Vagina (tissue), 2 donors: ENCODE results near the gene CAPZA1.

Experiments
- POLR2AphosphoS5 ChIP-seq, 2 donors: sonication (generic); formaldehyde crosslinking; IDR thresholded peaks; one replicate each; pipeline ENCODE4 v1.9.0; 2017; ENCODE audit warnings: antibody characterized with exemption in 2 of 2, mild to moderate bottlenecking in 2 of 2, low read depth in 1 of 2; ENCODE audit not compliant: insufficient read depth in 1 of 2
- TF ChIP-seq, protein P1 (sequence below), 3 experiments: fragments of 450-650 bp in 2 of 3; fragments of 200-600 bp in 1 of 3; sonication (generic) in 1 of 3; IDR thresholded peaks; one replicate each; pipeline ENCODE4 v1.5.1; 2017 to 2019; ENCODE audit warnings: antibody characterized with exemption in 3 of 3, mild to moderate bottlenecking in 2 of 3, moderate library complexity in 2 of 3

DNA sequence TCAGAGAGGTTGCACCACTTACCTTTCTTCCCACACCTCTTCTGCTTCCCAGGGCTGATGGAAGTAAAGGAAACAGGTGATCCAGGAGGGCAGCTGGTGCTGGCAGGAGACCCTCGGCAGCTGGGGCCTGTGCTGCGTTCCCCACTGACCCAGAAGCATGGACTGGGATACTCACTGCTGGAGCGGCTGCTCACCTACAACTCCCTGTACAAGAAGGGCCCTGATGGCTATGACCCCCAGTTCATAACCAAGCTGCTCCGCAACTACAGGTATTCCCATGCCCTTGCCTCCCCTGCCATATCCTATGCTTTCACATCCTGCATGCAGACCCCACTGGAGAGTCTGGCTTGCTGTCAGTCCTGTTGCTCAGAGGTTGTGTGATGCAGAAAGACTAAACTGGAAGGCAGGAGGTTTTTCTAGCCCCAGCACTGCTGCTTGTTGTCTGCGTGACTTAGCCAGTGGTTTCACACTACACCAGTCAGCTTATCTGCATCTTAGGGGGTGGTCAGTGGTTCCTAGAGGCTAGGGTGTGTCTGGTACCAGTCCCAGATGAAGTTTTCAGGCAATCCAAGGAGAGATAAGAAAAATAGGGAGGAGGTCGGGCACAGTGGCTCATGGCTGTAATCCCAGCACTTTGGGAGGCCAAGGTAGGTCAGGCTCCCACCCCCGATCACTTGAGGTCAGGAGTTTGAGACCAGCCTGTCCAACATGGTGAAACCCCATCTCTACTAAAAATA is 77.1 kb downstream of the CAPZA1 start:
- TF ChIP-seq POLR2AphosphoS5 (IDR thresholded peaks at IDR 0.05; ENCODE audit: insufficient read depth in 1 of 2, low read depth in 1 of 2): no peak
- TF ChIP-seq, protein P1, sequence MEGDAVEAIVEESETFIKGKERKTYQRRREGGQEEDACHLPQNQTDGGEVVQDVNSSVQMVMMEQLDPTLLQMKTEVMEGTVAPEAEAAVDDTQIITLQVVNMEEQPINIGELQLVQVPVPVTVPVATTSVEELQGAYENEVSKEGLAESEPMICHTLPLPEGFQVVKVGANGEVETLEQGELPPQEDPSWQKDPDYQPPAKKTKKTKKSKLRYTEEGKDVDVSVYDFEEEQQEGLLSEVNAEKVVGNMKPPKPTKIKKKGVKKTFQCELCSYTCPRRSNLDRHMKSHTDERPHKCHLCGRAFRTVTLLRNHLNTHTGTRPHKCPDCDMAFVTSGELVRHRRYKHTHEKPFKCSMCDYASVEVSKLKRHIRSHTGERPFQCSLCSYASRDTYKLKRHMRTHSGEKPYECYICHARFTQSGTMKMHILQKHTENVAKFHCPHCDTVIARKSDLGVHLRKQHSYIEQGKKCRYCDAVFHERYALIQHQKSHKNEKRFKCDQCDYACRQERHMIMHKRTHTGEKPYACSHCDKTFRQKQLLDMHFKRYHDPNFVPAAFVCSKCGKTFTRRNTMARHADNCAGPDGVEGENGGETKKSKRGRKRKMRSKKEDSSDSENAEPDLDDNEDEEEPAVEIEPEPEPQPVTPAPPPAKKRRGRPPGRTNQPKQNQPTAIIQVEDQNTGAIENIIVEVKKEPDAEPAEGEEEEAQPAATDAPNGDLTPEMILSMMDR (IDR thresholded peaks at IDR 0.05): no peak
